GM04503 (cell line): Measurements from ENCODE around the gene SGPL1.

Experiments
- DNase-seq: peaks from one replicate; pipeline ENCODE4 v3.0.0-alpha.2; 2012; ENCODE audit warnings: low read depth

The SGPL1 gene

DNA sequence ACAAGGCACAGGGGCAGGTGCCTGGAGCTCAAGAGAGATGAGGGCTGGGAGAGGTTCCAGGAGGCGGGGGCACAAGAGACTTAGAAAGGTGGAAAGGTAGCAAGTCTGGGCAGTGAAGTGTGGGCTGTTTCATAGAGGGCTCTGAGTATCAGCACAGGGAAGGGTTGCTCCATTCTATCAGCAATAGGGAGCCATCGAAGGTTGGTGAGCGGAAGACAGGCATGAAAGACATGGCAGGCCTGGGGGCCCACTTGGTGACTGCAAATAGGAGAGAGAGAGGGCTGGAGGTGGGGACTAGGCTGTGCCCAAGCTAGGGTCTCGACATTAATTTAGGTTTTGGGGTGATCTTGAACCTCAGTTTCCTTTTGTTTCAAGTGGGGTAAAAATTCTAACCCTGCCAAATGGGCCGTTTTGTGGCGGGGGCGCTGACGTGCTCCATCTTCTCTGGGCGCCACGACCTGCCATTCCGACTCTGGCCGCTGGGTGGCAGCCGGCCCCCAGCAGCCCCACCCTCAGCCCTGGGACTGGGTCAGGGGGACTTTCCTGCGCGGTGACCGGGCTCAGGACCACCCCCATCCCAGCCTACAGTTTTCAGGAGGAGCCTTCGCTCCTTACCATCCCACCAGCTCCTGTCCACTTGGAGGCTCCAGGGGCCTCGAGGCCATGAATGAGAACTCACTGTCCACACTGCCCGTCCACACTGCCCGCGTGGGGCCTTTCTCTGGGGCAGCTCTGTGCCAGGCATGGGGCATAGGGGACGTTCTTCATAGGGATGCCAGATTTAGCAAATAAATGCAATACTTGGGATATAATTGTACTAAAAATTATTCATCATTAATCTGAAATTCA lies 109.9 kb downstream of the SGPL1 start:
- DNase-seq = no peak

DNA sequence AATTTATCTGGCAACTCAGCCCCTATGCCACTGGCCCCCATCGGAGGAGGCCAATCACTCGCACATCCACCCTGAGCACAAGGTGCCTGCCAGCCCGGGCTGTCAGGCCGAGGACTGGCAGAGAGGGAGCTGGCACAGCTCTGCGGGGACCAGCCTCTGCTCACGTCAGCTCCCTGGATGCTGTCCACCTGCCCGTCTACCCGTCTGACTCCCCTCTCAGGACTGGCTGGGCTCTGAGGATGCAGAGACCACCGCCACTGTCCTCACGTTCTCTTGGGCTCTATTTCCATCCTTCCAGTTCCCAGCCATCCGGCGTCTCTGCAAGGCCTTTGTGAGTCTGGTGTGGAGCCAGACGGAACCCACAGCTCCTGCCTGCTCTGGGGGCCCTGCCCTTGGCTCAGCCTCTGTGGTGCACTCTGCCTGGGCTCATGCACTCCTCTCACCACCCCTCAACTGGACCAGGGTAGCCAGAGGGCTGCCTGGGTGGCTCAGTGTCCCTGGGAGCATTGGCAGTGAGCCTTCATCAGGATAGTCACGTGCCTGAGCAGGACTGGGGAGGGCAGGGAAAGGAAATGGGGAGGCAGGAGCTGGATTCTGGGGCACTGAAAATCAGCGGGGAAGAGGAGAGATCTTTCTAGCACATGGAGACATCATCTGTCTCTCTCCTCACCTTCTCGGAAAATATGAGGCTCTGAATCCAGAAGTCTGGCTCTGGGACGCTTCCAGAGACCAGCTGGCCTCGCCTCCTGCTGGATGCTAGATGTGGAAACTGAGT lies 110.7 kb downstream of the SGPL1 start:
- no peak for DNase-seq

DNA sequence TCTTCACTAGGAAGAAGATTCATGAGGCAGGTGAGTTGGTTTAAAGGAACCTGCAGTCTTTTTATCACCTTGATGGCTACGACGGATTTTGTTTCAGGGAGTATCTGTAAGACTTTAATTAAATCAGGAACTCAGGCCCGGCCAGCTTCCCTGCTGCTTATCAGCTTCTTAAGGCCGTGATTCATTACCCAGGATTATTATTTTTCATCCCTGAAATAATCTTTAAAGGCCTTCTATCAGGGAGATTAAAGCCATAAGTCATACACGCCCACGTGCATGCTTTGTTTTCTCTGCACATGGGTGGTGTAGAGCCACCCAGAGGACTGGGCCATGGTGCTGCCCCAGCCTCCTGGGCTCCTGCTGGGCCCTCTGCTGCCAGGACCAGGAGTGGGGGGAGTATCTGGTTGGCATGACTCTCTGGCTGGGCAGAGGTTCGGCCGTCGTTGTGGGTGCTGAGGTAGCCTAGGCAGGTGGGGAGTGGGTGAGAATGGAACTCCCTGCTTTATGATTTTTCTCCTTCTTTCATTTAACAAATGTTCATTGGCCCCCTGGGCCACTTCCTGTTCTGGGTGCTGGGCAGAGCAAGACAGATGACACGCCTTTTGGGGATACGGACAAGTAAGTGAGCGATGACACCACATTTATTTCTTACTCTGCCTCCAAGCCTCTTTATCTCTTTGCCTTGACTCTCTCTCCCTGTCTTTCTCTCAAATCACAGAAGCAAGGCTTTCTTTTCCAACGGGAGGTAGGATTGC lies 111.6 kb downstream of the SGPL1 start:
- no peak for DNase-seq

DNA sequence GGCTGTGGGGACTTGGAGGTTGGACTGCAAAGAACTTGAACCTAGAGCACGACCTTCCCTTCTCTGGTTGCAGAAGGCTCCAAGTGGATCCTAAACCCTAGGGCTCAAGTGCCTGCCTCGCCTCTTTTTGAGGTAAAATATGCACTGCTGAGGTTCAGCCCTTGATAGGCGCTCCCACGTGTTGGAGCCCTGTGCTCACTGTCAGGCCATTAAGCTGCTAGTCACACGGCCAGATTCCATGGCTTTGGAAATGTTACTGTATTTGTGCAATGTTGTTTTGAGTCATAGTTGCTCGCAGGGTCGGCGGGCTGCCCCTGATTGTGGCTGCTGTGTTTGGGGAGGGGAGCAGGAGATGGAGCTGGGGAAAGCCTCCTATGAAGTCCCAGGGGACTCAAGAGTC lies 112.4 kb downstream of the SGPL1 start:
- no peak for DNase-seq

DNA sequence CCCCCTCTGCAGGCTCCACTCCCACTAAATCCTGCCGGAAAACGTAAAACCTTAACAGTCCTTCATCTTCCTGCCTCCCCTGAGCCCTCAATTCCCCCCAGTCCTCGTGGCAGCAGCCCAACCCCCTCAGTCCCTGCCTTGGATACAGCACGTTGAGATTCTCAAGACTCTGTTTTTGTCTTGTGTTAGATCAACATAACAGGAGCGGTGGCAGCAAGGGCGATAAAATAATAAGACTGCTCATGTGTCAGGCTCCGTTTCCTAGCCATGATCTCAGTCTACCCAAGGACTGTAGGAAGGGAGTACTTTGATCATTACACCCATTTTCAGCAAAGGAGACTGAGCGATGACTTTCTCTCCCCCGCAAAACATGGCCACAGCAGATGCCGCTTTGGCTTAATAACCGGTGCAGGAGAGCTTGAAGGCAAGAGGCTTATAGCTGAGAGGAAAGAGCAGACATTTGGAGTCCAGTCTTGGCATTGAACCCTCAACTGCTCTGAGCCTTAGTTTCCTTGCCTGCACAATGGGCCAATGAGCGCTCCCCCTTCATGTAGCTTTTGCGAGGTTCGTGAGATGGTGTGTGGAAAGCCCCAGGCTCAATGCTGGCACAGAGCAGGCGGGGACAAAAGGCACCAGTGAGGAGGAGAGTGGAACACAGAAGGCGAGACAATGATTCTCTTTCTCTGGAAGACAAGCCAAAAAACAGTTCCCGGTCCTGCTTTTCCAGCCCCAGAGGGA lies 114.7 kb downstream of the SGPL1 start:
- no peak for DNase-seq
